Stimulated activated CD4-positive, alpha-beta T cell treated with anti-CD3 and anti-CD28 coated beads, TNF-alpha, amount 100 ng/mL, for 48 hours (primary cell): ENCODE data around the gene ZNF845.
"Not testable (repeated sequence)": the region's sequence is repeated elsewhere in the genome, so short reads cannot be mapped to it uniquely, and the experiment has no call there.

Source experiments
- DNase-seq, 3 donors: peaks; one replicate each; pipeline ENCODE4 v3.0.0-alpha.2; 2020; ENCODE audit warnings: low read depth in 3 of 3

The ZNF845 gene

GRCh38 chr19:53381376-53381775 is 47.8 kb downstream of the ZNF845 start:
- no peak for DNase-seq

- no peak for DNase-seq
Measured at GRCh38 chr19:53388168-53388567, 54.6 kb downstream of the ZNF845 start.

- DNase-seq, result no peak
Measured at GRCh38 chr19:53388904-53389303, 55.4 kb downstream of the ZNF845 start.

- DNase-seq, result no peak
Measured at GRCh38 chr19:53389571-53389970, 56.0 kb downstream of the ZNF845 start.

- no peak for DNase-seq
Measured at GRCh38 chr19:53389978-53390377, 56.4 kb downstream of the ZNF845 start.

GRCh38 chr19:53394522-53394973 is 61.0 kb downstream of the ZNF845 start:
- DNase-seq, result no peak

- DNase-seq, result peak; percentile 89 to 95 (median 92)
Measured at GRCh38 chr19:53394974-53395839, 61.7 kb downstream of the ZNF845 start, which contains the start of gene ZNF765. Gene ZNF765 (plus strand): TSS chr19:53395149. CDS start chr19:53398016, 2,867 bp downstream.

- DNase-seq, result not testable (repeated sequence)
Measured at GRCh38 chr19:53395840-53396524, 62.4 kb downstream of the ZNF845 start.

- DNase-seq, result no peak
Measured at GRCh38 chr19:53396525-53396868, 62.9 kb downstream of the ZNF845 start.

- DNase-seq, result not testable (repeated sequence)
Measured at GRCh38 chr19:53397918-53398317, 64.4 kb downstream of the ZNF845 start.
